GM12878 (cell line): Measurements from ENCODE around the gene WWOX.

ENCODE experiments used
- ATF7 ChIP-seq: fragments of 450-650 bp; IDR thresholded peaks from 2 replicates; pipeline ENCODE4 v1.6.1; 2016; ENCODE audit warnings: low read depth, mild to moderate bottlenecking
- BHLHE40 ChIP-seq, 2 experiments: fragments of 450-650 bp in 1 of 2; IDR thresholded peaks; 2 replicates each; pipeline ENCODE4 v1.6.1; 2011 to 2017; ENCODE audit warnings: low read depth in 2 of 2, borderline replicate concordance in 1 of 2, improper control_type of control experiment in 1 of 2, low read length in 1 of 2, mild to moderate bottlenecking in 1 of 2
- NFYB ChIP-seq: IDR thresholded peaks from 2 replicates; pipeline ENCODE4 v1.6.1; 2011; ENCODE audit warnings: low read depth, mild to moderate bottlenecking, low read length, improper control_type of control experiment, moderate library complexity; ENCODE audit not compliant: insufficient read depth
- POLR2AphosphoS5 ChIP-seq: IDR thresholded peaks from 2 replicates; pipeline ENCODE4 v1.6.1; 2011; ENCODE audit warnings: mild to moderate bottlenecking, low read length, inconsistent platforms
- TCF7 ChIP-seq: IDR thresholded peaks from 2 replicates; pipeline ENCODE4 v1.6.1; 2014; ENCODE audit warnings: antibody characterized with exemption, borderline replicate concordance
- USF1 ChIP-seq: IDR thresholded peaks from 2 replicates; pipeline ENCODE4 v1.6.1; 2011; ENCODE audit warnings: borderline replicate concordance, low read depth, mild to moderate bottlenecking, moderate library complexity, mixed read lengths, low read length; ENCODE audit not compliant: insufficient read depth; ENCODE audit errors: extremely low read length
- TF ChIP-seq, protein P1 (sequence below), 3 experiments: IDR thresholded peaks in 2 of 3; conservative IDR thresholded peaks in 1 of 3; 2 replicates each; pipeline ENCODE4 v1.5.1; 2011; ENCODE audit warnings: low read depth in 3 of 3, low read length in 3 of 3, mild to moderate bottlenecking in 3 of 3, control low read depth in 2 of 3, moderate library complexity in 2 of 3, inconsistent platforms in 1 of 3, mixed read lengths in 1 of 3; ENCODE audit not compliant: control insufficient read depth in 2 of 3, insufficient read depth in 1 of 3; ENCODE audit errors: extremely low read depth in 1 of 3

- TF ChIP-seq NFYB (no peak), POLR2AphosphoS5 (no peak), ATF7 (no peak), BHLHE40 (IDR thresholded peaks at IDR 0.05; ENCODE audit: borderline replicate concordance in 1 of 2, low read depth in 2 of 2, low read length in 1 of 2) (no peak), USF1 (no peak), TCF7 (no peak)
- TF ChIP-seq, protein P1, sequence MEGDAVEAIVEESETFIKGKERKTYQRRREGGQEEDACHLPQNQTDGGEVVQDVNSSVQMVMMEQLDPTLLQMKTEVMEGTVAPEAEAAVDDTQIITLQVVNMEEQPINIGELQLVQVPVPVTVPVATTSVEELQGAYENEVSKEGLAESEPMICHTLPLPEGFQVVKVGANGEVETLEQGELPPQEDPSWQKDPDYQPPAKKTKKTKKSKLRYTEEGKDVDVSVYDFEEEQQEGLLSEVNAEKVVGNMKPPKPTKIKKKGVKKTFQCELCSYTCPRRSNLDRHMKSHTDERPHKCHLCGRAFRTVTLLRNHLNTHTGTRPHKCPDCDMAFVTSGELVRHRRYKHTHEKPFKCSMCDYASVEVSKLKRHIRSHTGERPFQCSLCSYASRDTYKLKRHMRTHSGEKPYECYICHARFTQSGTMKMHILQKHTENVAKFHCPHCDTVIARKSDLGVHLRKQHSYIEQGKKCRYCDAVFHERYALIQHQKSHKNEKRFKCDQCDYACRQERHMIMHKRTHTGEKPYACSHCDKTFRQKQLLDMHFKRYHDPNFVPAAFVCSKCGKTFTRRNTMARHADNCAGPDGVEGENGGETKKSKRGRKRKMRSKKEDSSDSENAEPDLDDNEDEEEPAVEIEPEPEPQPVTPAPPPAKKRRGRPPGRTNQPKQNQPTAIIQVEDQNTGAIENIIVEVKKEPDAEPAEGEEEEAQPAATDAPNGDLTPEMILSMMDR (IDR thresholded peaks at IDR 0.05 in 2 of 3, conservative IDR thresholded peaks at IDR 0.05 in 1 of 3; ENCODE audit: control insufficient read depth in 2 of 3, extremely low read depth in 1 of 3, insufficient read depth in 1 of 3, low read depth in 3 of 3, low read length in 3 of 3) = no peak
Observed at GRCh38 chr16:78812582-78812981, 713.1 kb downstream of the WWOX start.
